AG09309 (cell line): Measurements from ENCODE around the gene XPC.

ENCODE experiments used
- DNase-seq: peaks from one replicate; pipeline ENCODE4 v3.0.0-alpha.2; 2010; ENCODE audit warnings: low read depth
- H3K4me3 ChIP-seq: 2 replicates; pipeline ENCODE4 v1.5.1; 2011; ENCODE audit warnings: mild to moderate bottlenecking, low read depth, low read length, moderate library complexity; ENCODE audit not compliant: control insufficient read depth
- CTCF ChIP-seq: IDR thresholded peaks from 2 replicates; pipeline ENCODE4 v1.5.1; 2011; ENCODE audit warnings: mild to moderate bottlenecking, low read depth, low read length, inconsistent platforms; ENCODE audit not compliant: insufficient read depth, control insufficient read depth; ENCODE audit errors: missing control alignments

The XPC gene

GRCh38 chr3:14129296-14129695 lies 49.1 kb downstream of the XPC start:
- no peak for TF ChIP-seq CTCF
- no peak for DNase-seq
- H3K4me3 ChIP-seq: no peak overlapping the region

- H3K4me3 ChIP-seq: no peak overlapping the region
- TF ChIP-seq CTCF: no peak
- no peak for DNase-seq
These were observed 49.7 kb downstream of the XPC start for GRCh38 chr3:14128724-14129123.

- no peak for DNase-seq
- no peak for TF ChIP-seq CTCF
- no peak overlapping the region for H3K4me3 ChIP-seq
These were observed 50.8 kb downstream of the XPC start for GRCh38 chr3:14127516-14128161.

- no peak overlapping the region for H3K4me3 ChIP-seq
- no peak for TF ChIP-seq CTCF
- DNase-seq: no peak
These were observed 51.4 kb downstream of the XPC start for GRCh38 chr3:14126887-14127505.

GRCh38 chr3:14126017-14126886 lies 52.1 kb downstream of the XPC start:
- no peak for DNase-seq
- H3K4me3 ChIP-seq: peak overlapping the region; percentile 83
- no peak for TF ChIP-seq CTCF

- peak; percentile 86 for DNase-seq
- peak overlapping the region; percentile 83 for H3K4me3 ChIP-seq
- peak; percentile 12 for TF ChIP-seq CTCF
These were observed 53.0 kb downstream of the XPC start for GRCh38 chr3:14125193-14126016.
